PFSK-1 (cell line): ENCODE data around the gene DENND6A. TPM values are rescaled to one million over a fixed set of nuclear protein-coding genes. Genes with fewer than 3 reads are reported as not detected.
A peak's percentile ranks its signal among the peaks of the same experiment; 100 is the strongest.

Experiments
- FOXP2 ChIP-seq: optimal IDR thresholded peaks from 2 replicates; pipeline ENCODE3; 2011; ENCODE audit warnings: borderline replicate concordance, control low read depth, inconsistent platforms; ENCODE audit not compliant: insufficient read depth; ENCODE audit errors: extremely low read length, extremely low read depth
- POLR2AphosphoS5 ChIP-seq: IDR thresholded peaks from 2 replicates; pipeline ENCODE4 v1.6.1; 2012; ENCODE audit warnings: low read depth, mild to moderate bottlenecking, control low read depth, low read length, moderate library complexity
- SIN3A ChIP-seq: IDR thresholded peaks from 2 replicates; pipeline ENCODE4 v1.6.1; 2012; ENCODE audit warnings: mild to moderate bottlenecking, low read length, moderate library complexity, borderline replicate concordance; ENCODE audit not compliant: insufficient read depth
- TAF1 ChIP-seq: IDR thresholded peaks from 2 replicates; pipeline ENCODE4 v1.6.1; 2012; ENCODE audit warnings: low read length, control low read depth, borderline replicate concordance; ENCODE audit not compliant: insufficient read depth
- polyA plus RNA-seq: library from polyadenylated mRNA; unstranded; fragments of >200 nt; gene quantifications from one replicate; pipeline ENCODE4 v1.2.1, GENCODE V29; 2012; ENCODE audit warnings: low read depth, missing spikeins; ENCODE audit not compliant: insufficient read length
- TF ChIP-seq, protein P1 (sequence below), 2 experiments: IDR thresholded peaks; 2 replicates each; pipeline versions ENCODE4 v1.6.1 to v1.8.0; 2011 to 2012; ENCODE audit warnings: low read depth in 2 of 2, low read length in 2 of 2, control low read depth in 1 of 2, inconsistent platforms in 1 of 2, mild to moderate bottlenecking in 1 of 2, moderate library complexity in 1 of 2; ENCODE audit not compliant: insufficient read depth in 1 of 2

The DENND6A gene, protein sequence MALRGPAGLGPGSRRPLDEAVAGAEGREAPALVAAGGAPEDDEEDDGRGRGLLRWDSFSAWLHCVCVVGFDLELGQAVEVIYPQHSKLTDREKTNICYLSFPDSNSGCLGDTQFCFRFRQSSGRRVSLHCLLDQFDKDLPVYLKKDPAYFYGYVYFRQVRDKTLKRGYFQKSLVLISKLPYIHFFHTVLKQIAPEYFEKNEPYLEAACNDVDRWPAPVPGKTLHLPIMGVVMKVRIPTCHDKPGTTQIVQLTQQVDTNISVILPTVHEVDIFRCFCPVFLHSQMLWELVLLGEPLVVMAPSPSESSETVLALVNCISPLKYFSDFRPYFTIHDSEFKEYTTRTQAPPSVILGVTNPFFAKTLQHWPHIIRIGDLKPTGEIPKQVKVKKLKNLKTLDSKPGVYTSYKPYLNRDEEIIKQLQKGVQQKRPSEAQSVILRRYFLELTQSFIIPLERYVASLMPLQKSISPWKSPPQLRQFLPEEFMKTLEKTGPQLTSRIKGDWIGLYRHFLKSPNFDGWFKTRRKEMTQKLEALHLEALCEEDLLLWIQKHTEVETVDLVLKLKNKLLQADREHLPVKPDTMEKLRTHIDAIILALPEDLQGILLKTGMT
- polyA plus RNA-seq = 5.6 TPM

- TF ChIP-seq FOXP2 (peak; percentile 50), POLR2AphosphoS5 (peak; percentile 86), TAF1 (0 out of 2 replicates have a peak, but pooled peaks have one; percentile 37)
- TF ChIP-seq, protein P1, sequence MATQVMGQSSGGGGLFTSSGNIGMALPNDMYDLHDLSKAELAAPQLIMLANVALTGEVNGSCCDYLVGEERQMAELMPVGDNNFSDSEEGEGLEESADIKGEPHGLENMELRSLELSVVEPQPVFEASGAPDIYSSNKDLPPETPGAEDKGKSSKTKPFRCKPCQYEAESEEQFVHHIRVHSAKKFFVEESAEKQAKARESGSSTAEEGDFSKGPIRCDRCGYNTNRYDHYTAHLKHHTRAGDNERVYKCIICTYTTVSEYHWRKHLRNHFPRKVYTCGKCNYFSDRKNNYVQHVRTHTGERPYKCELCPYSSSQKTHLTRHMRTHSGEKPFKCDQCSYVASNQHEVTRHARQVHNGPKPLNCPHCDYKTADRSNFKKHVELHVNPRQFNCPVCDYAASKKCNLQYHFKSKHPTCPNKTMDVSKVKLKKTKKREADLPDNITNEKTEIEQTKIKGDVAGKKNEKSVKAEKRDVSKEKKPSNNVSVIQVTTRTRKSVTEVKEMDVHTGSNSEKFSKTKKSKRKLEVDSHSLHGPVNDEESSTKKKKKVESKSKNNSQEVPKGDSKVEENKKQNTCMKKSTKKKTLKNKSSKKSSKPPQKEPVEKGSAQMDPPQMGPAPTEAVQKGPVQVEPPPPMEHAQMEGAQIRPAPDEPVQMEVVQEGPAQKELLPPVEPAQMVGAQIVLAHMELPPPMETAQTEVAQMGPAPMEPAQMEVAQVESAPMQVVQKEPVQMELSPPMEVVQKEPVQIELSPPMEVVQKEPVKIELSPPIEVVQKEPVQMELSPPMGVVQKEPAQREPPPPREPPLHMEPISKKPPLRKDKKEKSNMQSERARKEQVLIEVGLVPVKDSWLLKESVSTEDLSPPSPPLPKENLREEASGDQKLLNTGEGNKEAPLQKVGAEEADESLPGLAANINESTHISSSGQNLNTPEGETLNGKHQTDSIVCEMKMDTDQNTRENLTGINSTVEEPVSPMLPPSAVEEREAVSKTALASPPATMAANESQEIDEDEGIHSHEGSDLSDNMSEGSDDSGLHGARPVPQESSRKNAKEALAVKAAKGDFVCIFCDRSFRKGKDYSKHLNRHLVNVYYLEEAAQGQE (IDR thresholded peaks at IDR 0.05; ENCODE audit: insufficient read depth in 1 of 2, low read depth in 2 of 2, low read length in 2 of 2) = no peak
Observed at GRCh38 chr3:57692396-57693147, at the start of gene DENND6A. TSS of gene DENND6A (minus strand) at chr3:57693077. CDS start at chr3:57693018, 59 bp downstream.

DNA sequence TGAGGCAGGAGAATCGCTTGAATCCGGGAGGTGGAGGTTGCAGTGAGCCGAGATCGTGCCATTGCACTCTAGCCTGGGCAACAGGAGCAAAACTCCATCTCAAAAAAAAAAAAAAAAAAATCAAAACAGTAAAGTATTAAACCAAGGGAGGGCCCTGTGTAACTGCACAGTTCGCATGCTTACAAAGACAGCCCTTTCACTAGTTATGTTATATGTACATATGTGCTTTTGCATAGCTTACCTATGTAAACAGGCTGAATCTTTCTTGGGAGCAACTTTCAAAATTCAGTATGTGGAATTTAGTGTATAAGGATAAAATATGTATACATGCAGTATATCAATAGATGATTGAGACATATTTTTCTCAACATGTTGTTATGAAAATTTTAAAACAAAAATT, 47.1 kb upstream of the DENND6A start:
- no peak for TF ChIP-seq TAF1
- TF ChIP-seq, protein P1 (IDR thresholded peaks at IDR 0.05; ENCODE audit: insufficient read depth in 1 of 2, low read depth in 2 of 2, low read length in 2 of 2) = no peak
- TF ChIP-seq FOXP2 = no peak
- no peak for TF ChIP-seq SIN3A
- TF ChIP-seq POLR2AphosphoS5 = no peak

- TF ChIP-seq, protein P1 (IDR thresholded peaks at IDR 0.05; ENCODE audit: insufficient read depth in 1 of 2, low read depth in 2 of 2, low read length in 2 of 2) = no peak
- no peak for TF ChIP-seq TAF1
- no peak for TF ChIP-seq FOXP2
- no peak for TF ChIP-seq SIN3A
- TF ChIP-seq POLR2AphosphoS5 = no peak
Observed at GRCh38 chr3:57738391-57738790, 45.5 kb upstream of the DENND6A start.

DNA sequence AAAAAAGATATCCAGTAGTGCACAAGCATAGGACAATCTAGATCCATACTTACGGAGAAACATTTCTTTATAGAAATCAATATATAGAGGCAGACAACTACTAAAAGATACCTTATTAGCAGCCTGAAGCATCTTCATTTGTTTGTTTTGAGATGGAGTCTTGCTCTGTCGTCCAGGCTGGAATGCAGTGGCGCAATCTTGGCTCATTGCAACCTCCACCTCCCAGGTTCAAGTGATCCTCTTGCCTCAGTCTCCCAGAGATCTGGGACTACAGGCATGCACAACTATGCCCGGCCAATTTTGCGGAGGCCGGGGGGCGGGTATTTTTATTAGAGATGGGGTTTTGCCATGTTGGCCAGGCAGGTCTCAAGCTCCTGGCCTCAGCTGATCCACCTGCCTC, 45.0 kb upstream of the DENND6A start:
- TF ChIP-seq FOXP2 = no peak
- TF ChIP-seq, protein P1 (IDR thresholded peaks at IDR 0.05; ENCODE audit: insufficient read depth in 1 of 2, low read depth in 2 of 2, low read length in 2 of 2) = no peak
- no peak for TF ChIP-seq TAF1
- TF ChIP-seq SIN3A = no peak
- TF ChIP-seq POLR2AphosphoS5 = no peak
